Prostate gland (tissue), 2 donors: ENCODE results near the gene TRPC1.

Source experiments
- POLR2A ChIP-seq: fragments of 450-650 bp; IDR thresholded peaks from one replicate; pipeline ENCODE4 v1.6.1; 2016; ENCODE audit warnings: antibody characterized with exemption, mild to moderate bottlenecking
- POLR2AphosphoS5 ChIP-seq: sonication (generic); formaldehyde crosslinking; IDR thresholded peaks from one replicate; pipeline ENCODE4 v1.6.1; 2017; ENCODE audit warnings: antibody characterized with exemption
- TF ChIP-seq, protein P1 (sequence below), 4 experiments: fragments of 200-600 bp in 2 of 4; fragments of 450-650 bp in 2 of 4; sonication (generic) in 2 of 4; IDR thresholded peaks; 1 replicate in 3 of 4; 2 replicates in 1 of 4; pipeline ENCODE4 v1.5.1; 2016 to 2019; ENCODE audit warnings: antibody characterized with exemption in 4 of 4, mild to moderate bottlenecking in 2 of 4, moderate library complexity in 2 of 4

DNA sequence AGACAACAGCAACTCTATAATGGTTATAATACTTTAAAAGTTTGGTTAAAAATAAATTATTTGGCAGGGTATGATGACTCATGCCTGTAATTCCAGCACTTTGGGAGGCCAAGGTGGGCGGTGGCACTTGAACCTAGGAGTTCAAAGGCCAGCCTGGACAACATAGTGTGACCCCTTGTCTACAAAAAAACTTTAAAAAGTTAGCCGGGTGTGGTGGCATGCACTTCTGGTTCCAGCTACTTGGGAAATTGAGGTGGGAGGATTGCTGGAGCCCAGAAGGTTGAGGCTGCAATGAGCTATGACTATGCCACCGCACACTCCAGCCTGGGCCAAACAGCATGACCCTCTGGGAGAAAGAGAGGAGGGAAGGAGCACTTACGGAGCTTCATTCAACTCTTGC is 7.7 kb upstream of the TRPC1 start:
- TF ChIP-seq, protein P1, sequence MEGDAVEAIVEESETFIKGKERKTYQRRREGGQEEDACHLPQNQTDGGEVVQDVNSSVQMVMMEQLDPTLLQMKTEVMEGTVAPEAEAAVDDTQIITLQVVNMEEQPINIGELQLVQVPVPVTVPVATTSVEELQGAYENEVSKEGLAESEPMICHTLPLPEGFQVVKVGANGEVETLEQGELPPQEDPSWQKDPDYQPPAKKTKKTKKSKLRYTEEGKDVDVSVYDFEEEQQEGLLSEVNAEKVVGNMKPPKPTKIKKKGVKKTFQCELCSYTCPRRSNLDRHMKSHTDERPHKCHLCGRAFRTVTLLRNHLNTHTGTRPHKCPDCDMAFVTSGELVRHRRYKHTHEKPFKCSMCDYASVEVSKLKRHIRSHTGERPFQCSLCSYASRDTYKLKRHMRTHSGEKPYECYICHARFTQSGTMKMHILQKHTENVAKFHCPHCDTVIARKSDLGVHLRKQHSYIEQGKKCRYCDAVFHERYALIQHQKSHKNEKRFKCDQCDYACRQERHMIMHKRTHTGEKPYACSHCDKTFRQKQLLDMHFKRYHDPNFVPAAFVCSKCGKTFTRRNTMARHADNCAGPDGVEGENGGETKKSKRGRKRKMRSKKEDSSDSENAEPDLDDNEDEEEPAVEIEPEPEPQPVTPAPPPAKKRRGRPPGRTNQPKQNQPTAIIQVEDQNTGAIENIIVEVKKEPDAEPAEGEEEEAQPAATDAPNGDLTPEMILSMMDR (IDR thresholded peaks at IDR 0.05): no peak
- TF ChIP-seq POLR2A: no peak
- no peak for TF ChIP-seq POLR2AphosphoS5
